Stimulated activated naive CD8-positive, alpha-beta T cell treated with anti-CD3 and anti-CD28 coated beads, Interleukin-15, amount 100 ng/mL, for 72 hours (primary cell): ENCODE measurements around the gene DBNDD1.
"Not testable (repeated sequence)": the region's sequence is repeated elsewhere in the genome, so short reads cannot be mapped to it uniquely, and the experiment has no call there.

Experiments used
- ATAC-seq: fragments of 150-1000 bp; cut with Tn5 transposase; 2 replicates; pipeline ENCODE4 v1.10.0; 2021; ENCODE audit warnings: mild to moderate bottlenecking, moderate library complexity
- DNase-seq, 2 donors: peaks; one replicate each; pipeline ENCODE4 v3.0.0; 2021 to 2022
- H3K27ac Mint-ChIP-seq, 2 donors: one replicate each; pipeline ENCODE4 v1.8.0; 2022; ENCODE audit warnings: mild to moderate bottlenecking in 2 of 2, mixed read lengths in 2 of 2, moderate library complexity in 2 of 2
- H3K27me3 Mint-ChIP-seq: one replicate; pipeline ENCODE4 v1.8.0; 2022; ENCODE audit warnings: mixed read lengths
- H3K4me1 Mint-ChIP-seq: one replicate; pipeline ENCODE4 v1.8.0; 2022; ENCODE audit warnings: mild to moderate bottlenecking, mixed read lengths
- H3K4me3 Mint-ChIP-seq, 2 donors: one replicate each; pipeline ENCODE4 v1.8.0; 2022; ENCODE audit warnings: mild to moderate bottlenecking in 2 of 2, mixed read lengths in 2 of 2, moderate library complexity in 1 of 2
- H3K9me3 Mint-ChIP-seq, 2 donors: one replicate each; pipeline ENCODE4 v1.8.0; 2022; ENCODE audit warnings: mixed read lengths in 2 of 2

DBNDD1 gene

GRCh38 chr16:89969741-89970410 lies 49.4 kb downstream of the DBNDD1 start:
- Mint-ChIP-seq H3K27me3 (no peaks in the 10 kb centered on the region), H3K9me3 (no peaks in the 10 kb centered on the region), H3K4me3 (no peak overlapping the region), H3K27ac (no peak overlapping the region), H3K4me1 (peaks cover 33% of the 10 kb centered on the region)
- DNase-seq (no peak), ATAC-seq (no peak)

GRCh38 chr16:89968074-89968473 lies 51.2 kb downstream of the DBNDD1 start:
- DNase-seq, H3K27ac Mint-ChIP-seq, ATAC-seq, H3K27me3 Mint-ChIP-seq, H3K9me3 Mint-ChIP-seq, H3K4me3 Mint-ChIP-seq: not testable (repeated sequence)
- peaks cover 19% of the 10 kb centered on the region for H3K4me1 Mint-ChIP-seq

DNA sequence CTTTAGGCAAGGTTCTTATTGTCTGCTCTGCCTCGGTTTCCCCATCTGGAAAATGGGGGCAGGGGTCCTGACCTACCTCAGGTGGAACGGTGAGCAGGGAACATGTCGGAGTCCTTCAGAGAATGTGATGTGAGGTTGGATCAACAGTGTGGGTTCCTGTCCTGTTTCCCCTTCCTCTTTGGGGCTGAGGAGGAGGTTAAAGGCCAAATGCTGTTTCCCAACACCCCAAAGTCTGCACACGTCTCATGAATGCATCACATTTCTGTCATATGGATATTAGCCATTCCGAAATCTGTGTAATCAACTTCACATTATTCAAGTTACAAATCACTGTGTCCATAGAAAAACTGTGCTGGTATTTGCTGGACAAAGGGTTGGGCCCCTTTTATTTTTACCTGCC lies 51.8 kb downstream of the DBNDD1 start:
- H3K27me3 Mint-ChIP-seq, H3K9me3 Mint-ChIP-seq, ATAC-seq, DNase-seq, H3K4me3 Mint-ChIP-seq, H3K27ac Mint-ChIP-seq: not testable (repeated sequence)
- H3K4me1 Mint-ChIP-seq, result peaks cover 19% of the 10 kb centered on the region

- no peaks in the 10 kb centered on the region for H3K27me3 Mint-ChIP-seq
- no peak overlapping the region for H3K4me3 Mint-ChIP-seq
- no peaks in the 10 kb centered on the region for H3K9me3 Mint-ChIP-seq
- ATAC-seq (no peak), DNase-seq (no peak)
- peaks cover 13% of the 10 kb centered on the region for H3K4me1 Mint-ChIP-seq
- no peak overlapping the region for H3K27ac Mint-ChIP-seq
Measured at GRCh38 chr16:89966756-89967155, 52.5 kb downstream of the DBNDD1 start.

DNA sequence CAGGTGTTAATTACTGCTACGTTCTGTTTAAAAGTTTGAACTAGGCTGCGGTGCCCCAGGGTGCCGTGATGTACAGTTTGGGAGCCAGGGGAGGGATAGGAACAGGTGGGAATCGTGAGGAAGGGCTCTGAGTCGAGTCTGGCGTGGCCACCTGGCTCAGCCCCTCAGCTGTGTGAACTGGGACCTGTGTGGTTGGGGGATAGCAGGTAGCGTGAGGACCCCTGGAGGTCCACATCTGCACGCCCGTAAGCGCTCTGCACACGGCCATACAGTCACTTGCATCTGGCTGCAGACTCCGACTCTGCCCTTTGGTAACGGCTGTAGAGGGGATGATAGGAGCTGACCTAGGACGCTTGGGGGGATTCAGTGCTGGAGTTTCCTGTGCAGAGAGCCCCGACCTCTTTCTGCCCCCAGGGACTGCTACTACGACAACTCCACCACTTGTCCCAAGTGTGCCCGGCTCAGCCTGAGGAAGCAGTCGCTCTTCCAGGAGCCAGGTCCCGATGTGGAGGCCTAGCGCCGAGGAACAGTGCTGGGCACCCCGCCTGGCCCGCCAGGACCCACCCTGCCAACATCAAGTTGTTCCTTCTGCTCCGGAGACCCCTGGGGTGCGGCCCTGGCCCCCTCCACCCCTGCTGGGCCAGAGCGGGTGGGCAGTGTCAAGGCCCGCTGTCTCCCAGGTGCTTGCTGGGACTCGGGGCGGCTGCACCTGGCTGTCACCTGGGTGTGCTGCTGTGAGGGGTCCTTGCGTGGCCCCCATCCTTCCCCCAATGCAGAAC lies 53.6 kb downstream of the DBNDD1 start:
- Mint-ChIP-seq H3K4me1 (peaks cover 6% of the 10 kb centered on the region), H3K27ac (no peak overlapping the region), H3K27me3 (no peaks in the 10 kb centered on the region), H3K4me3 (no peak overlapping the region), H3K9me3 (no peaks in the 10 kb centered on the region)
- peak; percentile 28 for ATAC-seq
- DNase-seq, result no peak

GRCh38 chr16:89964201-89964600 lies 55.1 kb downstream of the DBNDD1 start:
- no peaks in the 10 kb centered on the region for H3K27me3 Mint-ChIP-seq
- H3K9me3 Mint-ChIP-seq, result no peaks in the 10 kb centered on the region
- DNase-seq (no peak), ATAC-seq (no peak)
- no peaks in the 10 kb centered on the region for H3K4me1 Mint-ChIP-seq
- no peak overlapping the region for H3K4me3 Mint-ChIP-seq
- no peak overlapping the region for H3K27ac Mint-ChIP-seq

- no peaks in the 10 kb centered on the region for H3K4me1 Mint-ChIP-seq
- ATAC-seq, result no peak
- DNase-seq, result no peak
- no peaks in the 10 kb centered on the region for H3K27me3 Mint-ChIP-seq
- H3K27ac Mint-ChIP-seq, result no peak overlapping the region
- H3K9me3 Mint-ChIP-seq, result no peaks in the 10 kb centered on the region
- no peak overlapping the region for H3K4me3 Mint-ChIP-seq
Measured at GRCh38 chr16:89962754-89963498, 56.3 kb downstream of the DBNDD1 start.

- DNase-seq (no peak), ATAC-seq (no peak)
- H3K9me3 Mint-ChIP-seq, result no peaks in the 10 kb centered on the region
- H3K27me3 Mint-ChIP-seq, result no peaks in the 10 kb centered on the region
- H3K4me1 Mint-ChIP-seq, result no peaks in the 10 kb centered on the region
- H3K27ac Mint-ChIP-seq, result peak overlapping the region in 1 of 2 donors; percentile 42
- H3K4me3 Mint-ChIP-seq, result no peak overlapping the region
Measured at GRCh38 chr16:89961920-89962319, 57.3 kb downstream of the DBNDD1 start.

- no peak for ATAC-seq
- no peaks in the 10 kb centered on the region for H3K4me1 Mint-ChIP-seq
- H3K9me3 Mint-ChIP-seq, result no peaks in the 10 kb centered on the region
- H3K27me3 Mint-ChIP-seq, result no peaks in the 10 kb centered on the region
- no peak overlapping the region for H3K4me3 Mint-ChIP-seq
- no peak overlapping the region for H3K27ac Mint-ChIP-seq
- no peak for DNase-seq
Measured at GRCh38 chr16:89960966-89961365, 58.3 kb downstream of the DBNDD1 start.

GRCh38 chr16:89958596-89958995 lies 60.7 kb downstream of the DBNDD1 start:
- H3K27me3 Mint-ChIP-seq, result no peaks in the 10 kb centered on the region
- H3K4me3 Mint-ChIP-seq, result no peak overlapping the region
- no peaks in the 10 kb centered on the region for H3K9me3 Mint-ChIP-seq
- no peak overlapping the region for H3K27ac Mint-ChIP-seq
- DNase-seq, result no peak
- peaks cover 9% of the 10 kb centered on the region for H3K4me1 Mint-ChIP-seq
- no peak for ATAC-seq

DNA sequence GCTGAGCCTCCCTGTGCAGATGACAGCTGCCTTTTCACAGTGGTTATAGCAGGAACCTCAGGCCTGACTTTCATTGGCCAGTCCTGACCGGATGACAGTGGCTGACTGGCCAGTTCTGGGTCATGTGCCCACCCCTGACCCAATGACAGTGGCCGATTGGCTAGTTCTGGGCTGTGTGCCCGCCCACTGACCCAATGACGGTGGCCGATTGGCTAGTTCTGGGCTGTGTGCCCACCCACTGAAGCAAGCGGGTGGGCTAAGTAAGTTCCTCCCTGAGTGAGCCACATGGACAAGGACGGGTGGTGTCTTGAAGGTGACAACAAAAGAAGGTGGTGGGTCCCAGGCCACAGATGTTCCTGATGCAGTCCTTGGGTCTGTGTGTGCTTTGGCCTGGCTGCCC lies 61.2 kb downstream of the DBNDD1 start:
- Mint-ChIP-seq H3K9me3 (no peaks in the 10 kb centered on the region), H3K4me3 (no peak overlapping the region), H3K27ac (no peak overlapping the region), H3K27me3 (no peaks in the 10 kb centered on the region), H3K4me1 (peaks cover 12% of the 10 kb centered on the region)
- ATAC-seq, result no peak
- DNase-seq, result no peak

DNA sequence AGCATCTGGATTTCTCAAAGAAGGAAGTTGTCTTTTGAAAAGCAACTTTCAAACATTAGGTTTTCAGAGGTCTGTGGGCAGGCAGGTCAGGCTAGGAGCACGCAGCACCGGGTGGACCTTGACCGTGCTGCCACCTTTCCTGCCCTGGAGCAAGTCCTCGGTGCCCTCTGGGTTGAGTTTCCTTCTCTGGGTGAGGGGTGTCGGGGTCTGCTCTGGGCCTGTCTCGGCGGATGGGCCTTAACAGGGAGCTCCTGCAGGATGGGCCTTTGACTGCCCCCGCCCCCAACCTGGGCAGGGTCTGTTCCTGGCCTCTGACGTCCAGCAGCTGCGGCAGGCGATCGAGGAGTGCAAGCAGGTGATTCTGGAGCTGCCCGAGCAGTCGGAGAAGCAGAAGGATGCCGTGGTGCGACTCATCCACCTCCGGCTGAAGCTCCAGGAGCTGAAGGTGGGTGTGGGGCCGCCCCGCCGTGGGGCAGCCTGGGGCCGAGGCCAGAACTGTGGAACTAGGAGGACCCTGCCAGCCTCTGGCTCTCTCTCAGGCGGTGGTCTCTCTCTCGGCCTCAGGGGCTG lies 62.0 kb downstream of the DBNDD1 start:
- ATAC-seq (no peak), DNase-seq (no peak)
- Mint-ChIP-seq H3K27me3 (no peaks in the 10 kb centered on the region), H3K4me1 (peaks cover 12% of the 10 kb centered on the region), H3K27ac (no peak overlapping the region), H3K9me3 (no peaks in the 10 kb centered on the region), H3K4me3 (no peak overlapping the region)

GRCh38 chr16:89956505-89957215 lies 62.6 kb downstream of the DBNDD1 start:
- Mint-ChIP-seq H3K27ac (no peak overlapping the region), H3K27me3 (no peaks in the 10 kb centered on the region), H3K4me3 (no peak overlapping the region), H3K4me1 (peaks cover 12% of the 10 kb centered on the region), H3K9me3 (no peaks in the 10 kb centered on the region)
- DNase-seq (no peak), ATAC-seq (no peak)

GRCh38 chr16:89955001-89955685 lies 64.1 kb downstream of the DBNDD1 start:
- ATAC-seq, result no peak
- no peak overlapping the region for H3K4me3 Mint-ChIP-seq
- H3K27ac Mint-ChIP-seq, result no peak overlapping the region
- H3K9me3 Mint-ChIP-seq, result no peaks in the 10 kb centered on the region
- no peak for DNase-seq
- H3K4me1 Mint-ChIP-seq, result peaks cover 12% of the 10 kb centered on the region
- peaks cover 3% of the 10 kb centered on the region for H3K27me3 Mint-ChIP-seq
